ENCODE measurements around the gene TMA7.
"Not testable (repeated sequence)": the region's sequence is repeated elsewhere in the genome, so short reads cannot be mapped to it uniquely, and the experiment has no call there.

The TMA7 gene

DNA sequence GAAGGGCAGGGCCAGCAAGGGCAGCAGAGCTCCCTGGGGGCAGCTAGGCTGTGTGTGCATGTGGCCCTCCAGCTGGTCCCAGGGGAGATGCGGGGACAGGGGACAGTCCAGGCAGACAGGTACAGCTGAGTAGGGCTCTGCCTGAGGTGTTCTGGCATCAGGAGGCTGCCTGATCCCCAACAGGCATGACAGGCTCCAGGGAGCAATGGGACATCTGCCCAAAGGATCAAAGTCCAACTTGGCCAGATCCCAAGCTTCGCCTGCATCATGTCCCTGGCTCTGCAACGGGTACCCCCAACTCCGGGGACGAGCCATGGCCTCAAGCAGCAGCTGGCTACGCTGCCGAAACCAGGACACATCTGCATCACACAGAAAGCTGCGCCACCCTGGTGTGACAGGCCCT lies 28.3 kb downstream of the TMA7 start:
- DNase-seq (ENCODE audit: low read depth), result no peak

DNA sequence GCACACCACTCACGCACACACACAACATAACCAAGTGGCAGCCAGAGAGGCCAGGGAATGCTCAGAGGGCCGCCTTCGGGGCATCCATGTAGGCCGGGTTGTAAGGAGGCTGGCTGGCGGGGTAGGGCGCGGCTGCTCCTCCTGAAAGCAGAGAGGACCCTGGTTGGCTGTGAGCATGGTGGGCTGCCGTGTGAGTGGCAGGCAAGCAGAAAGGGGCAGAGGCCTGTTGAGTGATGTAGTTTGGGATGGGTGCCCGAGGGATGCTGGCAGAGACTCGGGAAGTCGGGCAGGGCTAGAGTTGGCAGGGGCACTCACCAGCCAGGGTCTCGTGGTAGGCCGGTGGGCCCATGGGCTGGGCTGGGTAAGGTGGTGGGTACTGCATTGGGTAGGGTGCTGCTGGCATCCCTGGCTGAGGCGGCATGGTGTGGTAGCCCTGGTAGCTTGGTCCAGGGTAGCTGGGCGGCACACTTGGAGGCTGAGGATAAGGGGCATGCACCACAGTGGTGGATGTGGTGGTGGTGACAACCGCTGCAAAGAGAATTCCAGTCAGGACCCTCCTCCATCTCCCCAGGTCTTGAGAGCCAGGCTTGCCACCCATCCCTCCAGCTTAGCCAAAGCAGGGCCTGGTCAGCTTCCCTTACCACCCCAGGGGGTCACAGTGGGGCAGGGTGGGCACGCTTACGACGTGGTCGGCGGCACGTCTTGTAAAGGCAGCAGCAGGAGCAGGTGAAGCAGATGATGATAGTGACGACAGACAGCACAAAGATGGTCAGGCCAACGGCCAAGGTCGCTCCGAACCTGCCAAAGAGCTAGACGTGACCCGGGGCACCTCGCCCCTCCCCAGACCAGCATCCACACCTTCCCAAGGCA lies 29.2 kb downstream of the TMA7 start:
- no peak for DNase-seq (ENCODE audit: low read depth)

DNA sequence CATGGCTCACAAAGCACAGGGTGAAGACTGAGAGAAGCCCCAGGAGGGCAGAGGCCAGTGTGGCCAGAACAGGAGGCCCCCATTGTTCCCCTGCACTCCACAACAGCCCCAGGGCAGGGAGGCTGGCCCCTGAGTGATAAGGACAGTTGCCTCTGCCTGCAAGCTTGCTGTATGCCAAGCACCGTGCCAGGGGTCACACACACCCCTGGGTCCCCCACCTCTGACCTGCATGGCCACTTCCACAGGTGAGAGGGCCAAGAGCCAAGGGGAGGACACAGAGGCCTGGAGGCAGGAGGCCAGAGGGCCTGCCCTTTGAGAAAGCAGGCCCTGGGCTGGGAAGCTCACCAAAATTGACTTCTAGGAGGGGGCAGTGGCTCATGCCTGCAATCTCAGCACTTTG lies 30.2 kb downstream of the TMA7 start:
- no peak for DNase-seq (ENCODE audit: low read depth)

DNA sequence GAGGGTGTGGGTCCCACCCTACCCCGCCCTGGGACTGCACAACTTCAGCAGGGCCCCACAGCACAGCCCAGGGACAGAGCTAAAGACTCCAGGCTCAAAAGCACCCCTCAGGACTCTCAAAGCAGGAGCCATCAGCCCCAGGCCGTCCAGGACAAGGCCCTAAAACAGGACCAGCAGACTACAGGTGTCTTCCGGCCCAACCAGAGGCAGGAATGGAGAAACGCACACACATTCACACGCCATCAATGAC lies 32.5 kb downstream of the TMA7 start:
- DNase-seq (ENCODE audit: low read depth), result no peak

DNA sequence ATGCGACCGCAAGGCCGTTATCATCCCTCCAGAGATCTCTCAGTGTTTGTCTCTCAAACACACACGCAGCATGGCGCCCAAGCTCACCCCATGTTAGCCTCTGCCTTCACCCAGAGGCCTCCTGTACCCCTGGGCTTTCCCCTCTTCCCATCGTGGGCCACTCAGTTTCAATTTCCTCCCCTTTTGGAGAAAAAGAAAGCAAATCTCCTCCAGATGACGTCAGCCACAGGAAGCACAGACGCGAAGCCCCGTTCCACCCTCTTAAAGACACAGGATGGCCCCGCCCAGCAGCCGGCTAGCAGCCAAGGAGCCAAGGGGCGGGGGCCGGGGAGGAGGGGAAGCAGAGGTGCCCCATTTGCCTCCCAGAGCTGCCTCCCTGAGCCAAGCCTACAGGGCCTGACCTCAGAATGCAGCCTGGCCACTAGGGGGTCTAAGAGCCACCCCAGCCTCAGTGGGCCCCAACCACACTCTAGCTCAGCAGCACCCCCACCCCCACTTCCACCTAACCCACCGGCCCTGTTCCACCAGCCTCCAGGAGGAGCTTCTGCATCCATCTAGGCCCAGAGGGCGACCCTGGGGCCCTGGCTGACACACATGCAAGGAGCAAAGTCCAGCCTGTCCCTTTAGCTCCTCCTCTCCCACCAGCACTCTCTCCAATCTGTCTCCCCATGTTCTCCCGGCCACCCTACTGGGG lies 33.0 kb downstream of the TMA7 start:
- peak; percentile 65 for DNase-seq (ENCODE audit: low read depth)

DNA sequence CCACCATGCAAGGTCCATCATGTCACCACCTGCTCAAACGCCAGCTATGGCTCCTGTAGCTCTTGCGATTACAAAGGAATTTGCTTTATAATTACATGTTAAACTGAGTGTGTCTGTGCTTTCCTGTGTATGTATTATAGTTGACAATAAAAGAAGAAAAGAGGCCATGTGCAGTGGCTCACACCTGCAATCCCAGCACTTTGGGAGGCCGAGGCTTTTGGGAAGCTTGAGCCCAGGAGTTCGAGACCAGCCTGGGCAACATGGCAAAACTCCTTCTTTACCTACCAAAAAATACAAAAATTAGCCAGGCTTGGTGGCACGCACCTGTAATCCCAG lies 33.5 kb downstream of the TMA7 start:
- DNase-seq (ENCODE audit: low read depth), result no peak

DNA sequence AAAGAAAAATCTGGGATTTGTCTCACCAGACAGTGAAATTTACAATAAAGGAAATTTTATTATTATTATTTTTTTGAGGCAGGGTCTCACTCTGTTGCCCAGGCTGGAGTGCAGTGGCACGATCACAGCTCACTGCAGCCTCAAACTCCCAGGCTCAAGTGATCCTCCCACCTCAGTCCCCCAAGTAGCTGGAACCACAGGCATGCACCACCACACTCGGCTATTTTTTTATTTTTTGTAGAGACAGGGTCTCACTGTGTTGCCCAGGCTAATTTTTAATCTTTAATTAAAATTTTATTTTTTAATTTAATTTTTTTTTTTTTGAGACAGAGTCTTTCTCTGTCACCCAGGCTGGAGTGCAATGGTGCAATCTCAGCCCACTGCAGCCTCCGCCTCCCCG lies 34.0 kb downstream of the TMA7 start:
- not testable (repeated sequence) for DNase-seq (ENCODE audit: low read depth)

DNA sequence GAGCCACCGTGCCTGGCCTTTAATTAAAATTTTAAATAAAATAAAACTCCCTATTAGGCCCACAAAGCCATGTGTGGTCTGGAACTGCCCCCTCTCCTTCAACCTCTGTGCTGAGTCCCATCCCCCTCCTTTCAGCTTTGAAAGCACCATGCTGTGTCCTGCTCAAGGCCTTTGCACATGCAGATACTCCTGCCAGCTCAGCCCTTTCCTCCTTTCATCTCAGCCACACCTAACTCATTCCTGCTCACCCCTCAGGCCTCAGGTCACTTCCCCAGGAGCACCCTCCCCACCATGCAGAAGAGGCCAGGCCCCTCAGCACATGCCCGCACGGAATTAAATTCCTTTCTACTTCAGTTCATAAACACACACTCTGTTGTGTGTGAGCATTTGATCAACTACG lies 34.6 kb downstream of the TMA7 start:
- no peak for DNase-seq (ENCODE audit: low read depth)

DNA sequence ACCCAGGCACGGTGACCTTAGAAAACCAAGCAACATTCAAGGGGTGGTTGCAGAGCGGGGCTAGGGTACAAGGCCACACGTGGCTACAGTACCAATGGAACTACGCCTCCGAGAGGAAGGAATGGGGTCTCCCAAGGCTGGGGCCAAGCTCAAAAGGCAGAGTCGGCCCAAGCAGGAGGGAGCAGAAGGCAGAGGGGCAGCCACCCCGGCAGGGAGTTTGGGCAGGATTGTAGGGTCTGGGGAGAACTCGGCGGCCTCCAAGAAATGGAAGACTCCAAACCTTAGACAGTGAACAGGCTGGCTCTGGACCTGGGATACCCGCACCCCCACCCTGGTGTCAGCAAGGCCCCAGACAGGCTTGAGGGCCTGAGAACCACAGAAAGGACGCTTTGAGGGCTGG lies 35.1 kb downstream of the TMA7 start:
- DNase-seq (ENCODE audit: low read depth), result no peak

DNA sequence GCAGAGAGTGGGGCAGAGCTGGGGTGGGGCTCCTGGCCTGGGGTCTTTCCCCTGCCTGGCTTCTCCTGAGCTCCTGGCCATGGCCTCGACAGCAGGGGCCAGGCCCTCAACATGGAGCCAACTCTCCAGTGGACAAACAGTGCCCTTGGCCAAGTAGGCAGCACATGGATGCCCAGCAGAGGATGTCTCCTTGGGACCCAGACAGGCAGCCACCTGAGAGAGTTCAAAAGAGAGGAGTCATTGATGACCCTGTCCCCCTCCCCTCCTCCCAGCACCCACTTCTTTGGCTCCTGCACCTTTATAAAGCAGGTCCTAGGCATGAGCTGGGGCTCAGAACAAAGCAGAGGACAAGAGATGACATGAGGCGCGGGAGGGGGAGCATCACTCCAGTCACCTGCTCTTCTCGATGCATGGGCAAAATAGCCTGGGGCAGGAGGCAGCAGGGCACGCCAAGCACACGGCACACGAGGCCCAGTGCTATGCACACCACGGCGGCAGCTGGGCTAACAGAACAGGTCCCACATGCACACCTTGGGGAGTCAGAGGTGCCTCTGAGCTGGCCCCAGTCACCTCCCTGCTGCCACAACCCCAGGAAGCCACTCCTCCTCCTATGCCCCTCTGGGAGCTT lies 36.5 kb downstream of the TMA7 start:
- no peak for DNase-seq (ENCODE audit: low read depth)

DNA sequence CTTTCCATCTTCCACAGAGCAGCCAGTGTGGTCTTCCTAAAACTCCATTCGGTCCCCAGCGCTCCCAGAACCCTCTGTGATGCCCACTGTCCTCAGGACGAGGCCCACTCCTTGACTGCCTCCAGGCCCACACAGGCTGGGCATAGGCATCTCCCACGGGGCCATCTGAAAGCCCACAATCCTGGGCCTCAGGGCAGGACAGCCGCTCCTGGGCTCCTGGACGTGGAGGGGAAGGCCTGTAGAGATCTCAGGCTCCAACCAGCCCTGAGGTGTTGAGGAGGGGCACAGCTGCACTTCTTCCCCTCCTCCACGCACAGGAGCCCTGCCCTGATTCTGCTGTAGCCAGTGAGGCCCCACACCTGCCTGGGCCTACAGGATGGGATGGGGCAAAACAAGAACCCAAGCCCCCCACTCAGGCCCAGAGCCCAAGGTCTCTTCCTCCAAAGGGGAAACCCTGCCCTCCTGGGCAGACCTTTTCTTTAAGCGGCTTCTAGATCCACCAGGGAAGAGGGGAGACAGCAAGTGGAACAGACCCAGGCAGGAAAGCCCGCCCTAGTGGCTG lies 38.0 kb downstream of the TMA7 start:
- DNase-seq (ENCODE audit: low read depth), result no peak

DNA sequence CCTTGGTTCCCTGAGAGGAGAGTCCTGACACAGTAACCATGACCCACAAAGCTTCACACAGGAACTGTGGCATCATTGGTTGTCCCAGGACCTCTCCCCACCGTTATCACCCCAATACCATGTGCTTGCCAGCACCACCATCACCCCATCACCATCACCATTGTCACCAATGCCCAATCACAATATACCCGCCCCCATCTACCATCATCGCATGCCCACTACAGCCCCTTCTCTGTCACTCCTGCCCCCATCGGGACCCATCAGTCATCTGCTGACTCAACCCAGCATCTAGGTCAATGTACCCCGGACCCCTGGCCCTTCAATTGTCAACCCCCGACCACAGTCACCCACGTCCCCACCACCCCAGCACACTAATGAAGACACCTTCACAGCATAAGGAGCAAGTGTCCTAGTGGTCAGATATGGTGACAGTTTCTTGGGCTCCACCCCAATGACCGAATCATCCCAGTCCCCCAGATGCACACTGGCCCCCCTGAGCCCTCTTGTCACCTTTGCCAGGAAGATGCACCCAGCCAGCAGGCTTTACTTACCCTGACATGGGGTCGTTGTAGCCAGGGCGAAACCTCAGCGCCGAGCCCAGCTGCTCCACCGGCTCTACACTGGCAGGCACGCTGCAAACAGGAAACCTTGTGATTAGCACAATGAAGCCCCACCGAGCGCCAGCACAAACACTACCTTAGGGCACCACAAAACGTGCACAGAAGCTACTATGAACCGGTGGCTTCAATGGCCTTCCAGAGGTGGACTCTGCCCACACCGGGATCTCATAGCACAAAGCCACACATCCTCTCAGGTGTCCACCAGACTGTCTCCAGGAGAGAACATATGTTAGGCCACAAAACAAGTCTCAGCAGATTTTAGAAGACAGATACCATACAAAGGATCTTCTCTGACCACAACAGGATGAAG lies 38.8 kb downstream of the TMA7 start:
- no peak for DNase-seq (ENCODE audit: low read depth)

DNA sequence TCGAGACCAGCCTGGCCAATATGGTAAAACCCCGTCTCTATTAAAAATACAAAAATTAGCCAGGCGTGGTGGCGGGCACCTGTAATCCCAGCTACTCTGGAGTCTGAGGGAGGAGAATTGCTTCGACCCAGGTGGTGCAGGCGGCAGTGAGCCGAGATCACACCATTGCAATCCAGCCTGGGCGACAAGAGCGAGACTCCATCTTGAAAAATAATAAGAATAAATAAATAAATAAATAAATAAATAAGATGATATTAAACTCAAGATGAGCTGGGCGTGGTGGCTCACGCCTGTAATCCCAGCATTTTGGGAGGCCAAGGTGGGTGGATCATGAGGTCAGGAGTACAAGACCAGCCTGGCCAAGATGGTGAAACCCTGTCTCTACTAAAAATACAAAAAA lies 40.8 kb downstream of the TMA7 start:
- DNase-seq (ENCODE audit: low read depth), result not testable (repeated sequence)

DNA sequence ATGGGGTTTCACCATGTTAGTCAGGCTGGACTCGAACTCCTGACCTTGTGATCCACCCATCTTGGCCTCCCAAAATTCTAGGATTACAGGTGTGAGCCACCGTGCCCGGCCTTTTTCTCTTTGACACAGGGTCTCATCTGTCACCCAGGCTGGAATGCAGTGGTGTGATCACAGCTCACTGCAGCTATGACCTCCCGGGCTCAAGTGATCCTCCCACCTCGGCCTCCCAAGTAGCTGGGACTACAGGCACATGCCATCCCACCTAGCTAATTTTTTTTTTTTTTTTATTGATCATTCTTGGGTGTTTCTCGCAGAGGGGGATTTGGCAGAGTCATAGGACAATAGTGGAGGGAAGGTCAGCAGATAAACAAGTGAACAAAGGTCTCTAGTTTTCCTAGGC lies 42.8 kb downstream of the TMA7 start:
- not testable (repeated sequence) for DNase-seq (ENCODE audit: low read depth)

DNA sequence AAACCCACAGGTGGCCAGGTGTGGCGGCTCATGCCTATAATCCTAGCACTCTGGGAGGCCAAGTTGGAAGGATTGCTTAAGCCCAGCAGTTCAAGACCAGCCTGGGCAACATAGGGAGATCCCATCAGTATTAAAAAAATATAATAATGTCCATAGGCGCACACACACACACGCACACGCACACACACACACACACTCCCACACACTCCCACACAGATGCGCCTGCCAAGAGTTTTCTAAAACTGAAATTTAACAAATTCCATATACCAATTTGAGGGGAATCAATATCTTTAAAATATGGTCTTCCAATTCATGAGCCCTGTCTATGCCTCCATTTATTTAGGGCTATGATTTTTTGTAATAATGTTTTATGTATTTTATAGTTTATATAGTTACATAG lies 46.9 kb downstream of the TMA7 start:
- DNase-seq (ENCODE audit: low read depth), result no peak

DNA sequence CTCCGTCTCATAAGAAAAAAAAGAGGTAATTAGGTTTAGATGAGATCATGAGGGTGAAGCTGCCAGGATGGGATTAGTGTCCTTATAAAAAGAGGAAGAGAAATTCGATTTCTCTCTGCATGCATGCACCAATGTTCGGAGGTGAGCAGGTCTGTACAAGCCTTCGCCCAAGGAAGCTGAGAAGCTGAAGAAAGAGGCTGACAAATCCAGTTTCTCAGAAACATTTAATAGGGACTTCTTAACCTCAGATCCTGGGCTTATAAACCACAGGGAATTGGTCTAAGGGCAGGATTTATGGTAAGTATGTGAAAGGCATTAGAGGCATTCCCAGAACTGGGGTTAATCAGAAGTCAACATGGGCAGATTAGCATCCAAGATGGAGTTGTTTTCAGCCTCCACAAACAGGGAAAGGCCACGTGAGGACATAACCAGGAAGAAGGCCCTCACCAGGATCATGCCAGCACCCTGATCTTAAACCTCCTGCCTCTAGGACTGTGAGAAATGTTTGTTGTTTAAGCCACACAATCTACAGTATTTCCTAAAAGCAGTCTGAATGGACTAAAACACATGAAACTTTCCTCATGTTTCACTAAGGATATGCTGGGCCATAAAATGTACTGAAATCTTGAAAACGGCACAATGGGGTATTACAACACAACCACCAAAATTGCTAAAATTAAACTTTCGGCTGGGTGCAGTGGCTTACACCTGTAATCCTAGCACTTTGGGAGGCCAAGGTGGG lies 52.6 kb downstream of the TMA7 start:
- no peak for DNase-seq (ENCODE audit: low read depth)

DNA sequence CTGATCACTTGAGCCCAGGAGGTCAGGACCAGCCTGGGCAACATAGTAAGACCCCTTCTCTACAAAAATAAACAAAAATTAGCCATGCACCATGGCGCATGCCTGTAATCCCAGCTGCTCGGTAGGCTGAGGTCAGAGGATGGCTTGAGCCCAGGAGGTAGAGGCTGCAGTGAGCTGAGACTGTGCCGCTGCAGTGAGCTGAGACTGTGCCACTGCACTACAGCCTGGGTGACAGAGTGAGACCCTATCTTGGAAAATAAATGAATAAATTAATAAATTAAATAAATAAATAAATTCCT lies 53.1 kb downstream of the TMA7 start:
- DNase-seq (ENCODE audit: low read depth), result no peak
